GM18498 (cell line): ENCODE measurements around the gene COPA.

Source experiments
- ATAC-seq: cut with Tn5 transposase; IDR thresholded peaks from one replicate; pipeline ENCODE4 v1.9.1; 2021; ENCODE audit warnings: mild to moderate bottlenecking, moderate library complexity; ENCODE audit not compliant: unreplicated experiment

The COPA gene

GRCh38 chr1:160363010-160363409 is 20.0 kb upstream of the COPA start:
- ATAC-seq: no peak

GRCh38 chr1:160362168-160362957 is 19.3 kb upstream of the COPA start:
- no peak for ATAC-seq

GRCh38 chr1:160361814-160362167 is 18.7 kb upstream of the COPA start:
- ATAC-seq: no peak

GRCh38 chr1:160361199-160361598 is 18.1 kb upstream of the COPA start:
- ATAC-seq: no peak

- ATAC-seq: no peak
These were observed 17.2 kb upstream of the COPA start for GRCh38 chr1:160360227-160360695.

GRCh38 chr1:160359559-160360226 is 16.6 kb upstream of the COPA start:
- ATAC-seq: no peak

- ATAC-seq: no peak
These were observed 15.0 kb upstream of the COPA start for GRCh38 chr1:160358073-160358472.

- no peak for ATAC-seq
These were observed 14.4 kb upstream of the COPA start for GRCh38 chr1:160357286-160358002.

GRCh38 chr1:160354388-160354985 is 11.4 kb upstream of the COPA start:
- no peak for ATAC-seq

GRCh38 chr1:160353223-160353622 is 10.2 kb upstream of the COPA start:
- ATAC-seq: no peak

GRCh38 chr1:160352555-160352954 is 9.5 kb upstream of the COPA start:
- ATAC-seq: no peak

GRCh38 chr1:160351629-160352028 is 8.6 kb upstream of the COPA start:
- no peak for ATAC-seq

GRCh38 chr1:160346958-160347357 is 3.9 kb upstream of the COPA start:
- ATAC-seq: no peak

- no peak for ATAC-seq
These were observed 3.4 kb upstream of the COPA start for GRCh38 chr1:160346463-160346862.

GRCh38 chr1:160344936-160345335 is 1.9 kb upstream of the COPA start:
- no peak for ATAC-seq

- ATAC-seq: no peak
These were observed 1.2 kb upstream of the COPA start for GRCh38 chr1:160344241-160344640.

GRCh38 chr1:160342526-160342925 is 524 bp downstream of the COPA start:
- peak; percentile 8 for ATAC-seq

GRCh38 chr1:160340866-160341265 is 2.2 kb downstream of the COPA start:
- no peak for ATAC-seq

GRCh38 chr1:160340146-160340545 is 2.9 kb downstream of the COPA start:
- no peak for ATAC-seq

- ATAC-seq: no peak
These were observed 4.5 kb downstream of the COPA start for GRCh38 chr1:160338580-160338979.

- ATAC-seq: no peak
These were observed 10.5 kb downstream of the COPA start for GRCh38 chr1:160332516-160332915.
